T-cell (primary cell): Measurements from ENCODE around the gene NDC1. TPM values are rescaled to one million over a fixed set of nuclear protein-coding genes. Genes with fewer than 3 reads are reported as not detected.

Source experiments
- ATAC-seq, 4 experiments: fragments of 200-7000 bp in 3 of 4; fragments of 150-1000 bp in 1 of 4; cut with Tn5 transposase; replicated peaks in 1 of 4; 1 replicate in 3 of 4; 2 replicates in 1 of 4; pipeline ENCODE4 v1.10.0; 2021; ENCODE audit warnings: moderate library complexity in 3 of 4, mild to moderate bottlenecking in 2 of 4, moderate number of reproducible peaks in 1 of 4
- CTCF ChIA-PET, 2 donors: fragments of 300-600 bp; sonication (Branson Sonifier 250); formaldehyde crosslinking; loops; one replicate each; lab custom pipeline; 2022; ENCODE audit warnings: antibody characterized with exemption in 2 of 2; lab: Charles Lee
- POLR2A ChIA-PET, 2 donors: fragments of 300-600 bp; sonication (Branson Sonifier 250); formaldehyde crosslinking; loops; one replicate each; lab custom pipeline; 2022; ENCODE audit warnings: antibody characterized with exemption in 2 of 2; lab: Charles Lee
- DNase-seq, 35 experiments: peaks; one replicate each; pipeline versions ENCODE4 v3.0.0 to v3.0.0-alpha.2; 2013 to 2023
- H3K27ac ChIP-seq: one replicate; pipeline ENCODE4 v1.5.1; 2013; ENCODE audit warnings: low read length
- H3K27me3 ChIP-seq, 2 experiments: replicated peaks in 1 of 2; 1 replicate in 1 of 2; 2 replicates in 1 of 2; pipeline versions ENCODE4 v1.6.1 to v1.7.0; 2013; ENCODE audit warnings: low read length in 1 of 2, mixed read lengths in 1 of 2; ENCODE audit not compliant: control insufficient read depth in 2 of 2, insufficient read depth in 2 of 2; ENCODE audit errors: extremely low read depth in 1 of 2
- H3K36me3 ChIP-seq, 2 donors: 1 replicate in 1 of 2; 2 replicates in 1 of 2; pipeline versions ENCODE4 v1.6.1 to v1.7.0; 2013; ENCODE audit warnings: low read length in 1 of 2; ENCODE audit not compliant: control insufficient read depth in 2 of 2, insufficient read depth in 1 of 2; ENCODE audit errors: extremely low read depth in 1 of 2
- H3K4me1 ChIP-seq, 2 experiments: 1 replicate in 1 of 2; 2 replicates in 1 of 2; pipeline versions ENCODE4 v1.6.1 to v1.7.0; 2013; ENCODE audit warnings: low read length in 2 of 2, mixed read lengths in 1 of 2; ENCODE audit not compliant: insufficient read depth in 2 of 2, control insufficient read depth in 1 of 2; ENCODE audit errors: extremely low read depth in 1 of 2
- H3K4me3 ChIP-seq, 2 donors: 1 replicate in 1 of 2; 2 replicates in 1 of 2; pipeline versions ENCODE4 v1.5.1 to v1.7.0; 2013; ENCODE audit warnings: mild to moderate bottlenecking in 2 of 2, low read length in 1 of 2, moderate library complexity in 1 of 2; ENCODE audit not compliant: control insufficient read depth in 1 of 2; ENCODE audit errors: extremely low read depth in 1 of 2
- H3K9me3 ChIP-seq: 2 replicates; pipeline ENCODE4 v1.7.0; 2013
- H3K27ac Mint-ChIP-seq, 2 donors: one replicate each; pipeline ENCODE4 v1.8.0; 2020 to 2021; ENCODE audit warnings: mild to moderate bottlenecking in 2 of 2, mixed read lengths in 2 of 2
- H3K27me3 Mint-ChIP-seq, 2 donors: one replicate each; pipeline ENCODE4 v1.8.0; 2021 to 2022; ENCODE audit warnings: mixed read lengths in 2 of 2
- H3K36me3 Mint-ChIP-seq: one replicate; pipeline ENCODE4 v1.8.0; 2021; ENCODE audit warnings: mixed read lengths
- H3K4me1 Mint-ChIP-seq, 3 donors: one replicate each; pipeline ENCODE4 v1.8.0; 2020 to 2022; ENCODE audit warnings: mixed read lengths in 3 of 3, mild to moderate bottlenecking in 1 of 3
- H3K4me3 Mint-ChIP-seq, 3 donors: one replicate each; pipeline ENCODE4 v1.8.0; 2020 to 2022; ENCODE audit warnings: mild to moderate bottlenecking in 3 of 3, mixed read lengths in 3 of 3, moderate library complexity in 3 of 3
- H3K9me3 Mint-ChIP-seq, 3 donors: one replicate each; pipeline ENCODE4 v1.8.0; 2020 to 2022; ENCODE audit warnings: mixed read lengths in 3 of 3
- WGBS: methylation state at CpG from one replicate; pipeline ENCODE4 v1.1.5; 2013; ENCODE audit warnings: missing lambda C conversion rate; ENCODE audit not compliant: insufficient coverage; 5-methylcytosine and 5-hydroxymethylcytosine counted together
- total RNA-seq, 35 experiments: library from RNA in 6 of 35; stranded (reverse) in 6 of 35; fragments of 120-200 nt in 1 of 35; gene quantifications; one replicate each; pipeline versions ENCODE4 v1.2.1 to v1.2.4 and lab custom pipeline; 2013 to 2026

NDC1 gene
- total RNA-seq, 5 donors from 2014 or later (not counting 1 experiment from before 2014, with no cell fraction given), result 5.6 to 13.3 (median 12.2) TPM

DNA sequence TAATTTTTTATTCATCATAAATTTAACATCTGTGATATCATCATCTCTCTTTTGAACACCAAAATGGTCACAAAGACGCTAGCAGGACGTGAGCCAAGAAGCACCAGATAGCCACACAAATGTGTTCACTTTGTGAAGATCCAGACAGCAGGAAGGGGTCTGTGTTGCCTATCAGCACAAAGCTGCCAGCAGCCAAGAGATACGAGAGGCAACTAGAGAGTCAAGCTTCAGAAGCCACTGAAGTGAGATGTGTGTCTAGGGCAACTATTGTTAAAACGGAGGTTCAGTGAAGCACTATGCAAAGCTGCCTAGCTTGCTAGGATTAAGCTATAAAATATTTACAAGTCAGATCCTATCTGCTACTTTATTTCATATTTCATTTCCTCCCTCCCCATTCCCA lies 45.3 kb downstream of the NDC1 start:
- ATAC-seq (no peak), DNase-seq (no peak)
- H3K27ac Mint-ChIP-seq, result no peak overlapping the region
- H3K9me3 Mint-ChIP-seq, result no peaks in the 10 kb centered on the region
- WGBS, result 100% methylated on average over 2 of the region's 4 CpGs
- POLR2A ChIA-PET, result no interaction called here
- CTCF ChIA-PET, result no interaction called here
- no peaks in the 10 kb centered on the region for H3K9me3 ChIP-seq
- peaks cover 46% of the 10 kb centered on the region for H3K36me3 Mint-ChIP-seq
- H3K4me1 ChIP-seq, result no peaks in the 10 kb centered on the region
- H3K4me3 ChIP-seq, result no peak overlapping the region
- no peak overlapping the region for H3K27ac ChIP-seq
- H3K27me3 ChIP-seq, result no peaks in the 10 kb centered on the region
- H3K27me3 Mint-ChIP-seq, result no peaks in the 10 kb centered on the region
- H3K4me3 Mint-ChIP-seq, result no peak overlapping the region
- no peaks in the 10 kb centered on the region for H3K4me1 Mint-ChIP-seq
- H3K36me3 ChIP-seq, result peaks cover 0 to 41% of the 10 kb centered on the region in 2 donors

DNA sequence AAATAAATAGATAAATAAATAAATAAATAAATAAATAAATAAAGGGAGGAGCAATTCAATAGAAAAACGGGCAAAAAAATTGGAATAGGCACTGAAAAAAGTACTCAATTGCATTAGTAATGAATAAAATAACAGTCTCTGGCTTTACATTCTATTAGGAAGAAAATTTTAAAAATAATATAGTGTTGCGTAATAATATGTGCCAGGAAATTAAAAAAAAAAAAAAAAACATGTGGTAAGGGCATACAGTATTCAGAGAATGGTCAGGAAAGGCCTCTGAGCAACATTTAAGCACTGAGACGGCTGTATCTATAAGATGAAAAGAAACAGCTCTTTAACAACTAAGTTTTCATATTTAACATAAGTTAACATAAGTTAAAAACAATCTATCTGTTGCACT lies 50.4 kb downstream of the NDC1 start:
- no peak for DNase-seq
- H3K36me3 Mint-ChIP-seq, result peaks cover 53% of the 10 kb centered on the region
- ChIA-PET CTCF (no interaction called here), POLR2A (no interaction called here)
- Histone ChIP-seq H3K27me3 (no peaks in the 10 kb centered on the region), H3K27ac (no peak overlapping the region), H3K9me3 (no peaks in the 10 kb centered on the region), H3K36me3 (peaks cover 0 to 47% of the 10 kb centered on the region in 2 donors), H3K4me1 (no peaks in the 10 kb centered on the region), H3K4me3 (no peak overlapping the region)
- no peak overlapping the region for H3K4me3 Mint-ChIP-seq
- H3K9me3 Mint-ChIP-seq, result no peaks in the 10 kb centered on the region
- WGBS, result no CpG with 5 or more reads among the region's 3 CpGs
- ATAC-seq, result no peak
- no peaks in the 10 kb centered on the region for H3K27me3 Mint-ChIP-seq
- H3K4me1 Mint-ChIP-seq, result no peaks in the 10 kb centered on the region
- H3K27ac Mint-ChIP-seq, result no peak overlapping the region

DNA sequence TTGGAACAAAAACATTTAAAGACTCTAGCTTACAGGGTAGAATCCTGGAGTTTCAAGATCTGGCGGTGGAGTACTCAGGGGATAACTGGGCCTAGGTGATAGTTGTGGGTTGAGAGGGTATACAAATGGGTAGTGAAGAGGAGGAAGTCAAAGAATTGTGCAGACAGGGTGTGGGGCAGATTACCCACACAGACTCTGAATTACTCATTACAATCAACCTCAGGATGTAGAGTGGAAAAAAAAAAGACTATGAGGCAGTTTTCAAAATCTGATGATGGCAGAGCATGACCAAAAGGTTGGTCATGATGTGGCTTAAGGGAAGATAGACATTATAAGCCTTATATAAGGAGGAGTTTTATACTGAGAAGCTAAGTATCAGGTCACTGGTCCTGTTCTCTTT lies 55.0 kb downstream of the NDC1 start:
- H3K9me3 ChIP-seq, result no peaks in the 10 kb centered on the region
- Mint-ChIP-seq H3K4me1 (no peaks in the 10 kb centered on the region), H3K27ac (no peak overlapping the region), H3K4me3 (no peak overlapping the region), H3K36me3 (peaks cover 59% of the 10 kb centered on the region), H3K27me3 (no peaks in the 10 kb centered on the region), H3K9me3 (no peaks in the 10 kb centered on the region)
- no peak overlapping the region for H3K27ac ChIP-seq
- H3K4me1 ChIP-seq, result no peaks in the 10 kb centered on the region
- POLR2A ChIA-PET, result no interaction called here
- WGBS, result no CpG with 5 or more reads among the region's 1 CpG
- ATAC-seq (no peak), DNase-seq (no peak)
- H3K36me3 ChIP-seq, result peaks cover 0 to 44% of the 10 kb centered on the region in 2 donors
- H3K4me3 ChIP-seq, result no peak overlapping the region
- no peaks in the 10 kb centered on the region for H3K27me3 ChIP-seq
- CTCF ChIA-PET, result no interaction called here

DNA sequence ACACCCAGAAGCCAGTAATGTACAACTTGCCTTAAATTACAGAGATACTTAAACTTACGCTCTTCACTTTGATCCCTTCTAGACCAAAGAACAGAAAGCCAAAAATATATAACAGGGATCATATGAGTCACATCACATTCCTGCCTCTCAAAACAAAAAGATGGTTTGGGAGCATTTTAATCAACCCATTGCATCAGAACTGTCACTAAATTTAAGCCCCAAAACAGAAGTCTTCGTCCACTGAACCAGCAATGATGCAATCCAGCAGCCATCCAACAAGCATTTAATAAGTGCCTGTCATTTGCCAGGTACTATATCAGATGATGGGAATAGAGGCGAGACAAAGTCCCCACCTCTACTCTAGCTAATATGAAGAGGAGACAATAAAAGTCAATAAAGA lies 56.4 kb downstream of the NDC1 start:
- ATAC-seq, result no peak
- Histone ChIP-seq H3K9me3 (no peaks in the 10 kb centered on the region), H3K4me3 (no peak overlapping the region), H3K36me3 (peaks cover 0 to 42% of the 10 kb centered on the region in 2 donors), H3K27ac (no peak overlapping the region), H3K4me1 (no peaks in the 10 kb centered on the region), H3K27me3 (no peaks in the 10 kb centered on the region)
- 100% methylated on average over 1 of the region's 3 CpGs for WGBS
- no peak for DNase-seq
- Mint-ChIP-seq H3K27ac (no peak overlapping the region), H3K36me3 (peaks cover 63% of the 10 kb centered on the region), H3K4me3 (no peak overlapping the region), H3K27me3 (no peaks in the 10 kb centered on the region), H3K9me3 (no peaks in the 10 kb centered on the region), H3K4me1 (no peaks in the 10 kb centered on the region)
- ChIA-PET POLR2A (no interaction called here), CTCF (no interaction called here)

DNA sequence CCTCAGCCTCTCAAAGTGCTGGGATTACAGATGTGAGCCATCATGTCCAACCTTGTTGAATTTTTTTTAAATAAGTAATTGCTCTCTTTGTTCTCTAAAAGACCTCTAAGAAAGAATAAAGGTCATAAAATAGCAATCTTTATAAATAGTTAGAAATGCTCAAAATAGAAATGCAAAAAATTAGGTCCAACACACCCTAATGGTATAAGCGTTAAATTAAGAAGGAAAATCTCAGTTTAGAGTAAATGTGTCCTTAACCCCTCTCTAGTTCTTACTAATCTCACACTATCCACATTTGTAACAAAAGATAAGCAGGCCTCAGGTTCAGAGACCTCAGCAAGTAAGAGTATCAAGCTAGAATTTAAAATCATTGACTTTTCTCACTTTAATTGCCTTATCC lies 60.8 kb downstream of the NDC1 start:
- POLR2A ChIA-PET, result no interaction called here
- Histone ChIP-seq H3K27me3 (no peaks in the 10 kb centered on the region), H3K4me3 (no peak overlapping the region), H3K27ac (no peak overlapping the region), H3K4me1 (no peaks in the 10 kb centered on the region), H3K36me3 (peaks cover 0 to 30% of the 10 kb centered on the region in 2 donors), H3K9me3 (no peaks in the 10 kb centered on the region)
- H3K36me3 Mint-ChIP-seq, result peaks cover 46% of the 10 kb centered on the region
- H3K4me1 Mint-ChIP-seq, result no peaks in the 10 kb centered on the region
- CTCF ChIA-PET, result no interaction called here
- H3K27me3 Mint-ChIP-seq, result no peaks in the 10 kb centered on the region
- WGBS, result no CpG with 5 or more reads among the region's 1 CpG
- ATAC-seq, result no peak
- no peaks in the 10 kb centered on the region for H3K9me3 Mint-ChIP-seq
- no peak for DNase-seq
- no peak overlapping the region for H3K27ac Mint-ChIP-seq
- no peak overlapping the region for H3K4me3 Mint-ChIP-seq

DNA sequence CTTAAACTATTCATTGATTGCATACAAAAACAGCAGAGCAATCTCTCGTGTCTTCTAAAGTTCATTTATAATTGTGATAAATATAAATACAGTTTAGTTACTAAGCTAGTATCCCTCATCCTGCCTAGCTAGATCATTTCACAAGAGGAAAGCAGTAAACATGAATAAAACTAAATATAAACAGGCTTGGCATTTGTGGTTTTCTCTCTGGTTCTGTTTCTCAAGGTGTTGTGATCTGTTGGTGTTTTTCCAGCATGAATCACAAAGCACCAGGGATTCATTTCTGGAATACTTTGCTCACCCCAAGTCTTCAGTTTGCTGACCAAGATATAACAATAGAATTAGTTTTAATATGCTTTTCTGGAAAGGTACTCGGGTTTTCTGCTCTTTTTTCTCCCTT lies 66.4 kb downstream of the NDC1 start:
- no peak for DNase-seq
- no peak for ATAC-seq
- no CpG with 5 or more reads among the region's 2 CpGs for WGBS
- Histone ChIP-seq H3K4me1 (no peaks in the 10 kb centered on the region), H3K27ac (no peak overlapping the region), H3K9me3 (no peaks in the 10 kb centered on the region), H3K27me3 (no peaks in the 10 kb centered on the region), H3K36me3 (peaks cover 0 to 9% of the 10 kb centered on the region in 2 donors), H3K4me3 (no peak overlapping the region)
- no peak overlapping the region for H3K4me3 Mint-ChIP-seq
- H3K4me1 Mint-ChIP-seq, result peaks cover 0 to 10% (median 8%) of the 10 kb centered on the region in 3 donors
- H3K9me3 Mint-ChIP-seq, result no peaks in the 10 kb centered on the region
- no peak overlapping the region for H3K27ac Mint-ChIP-seq
- ChIA-PET POLR2A (no interaction called here), CTCF (no interaction called here)
- H3K27me3 Mint-ChIP-seq, result no peaks in the 10 kb centered on the region
- peaks cover 49% of the 10 kb centered on the region for H3K36me3 Mint-ChIP-seq

DNA sequence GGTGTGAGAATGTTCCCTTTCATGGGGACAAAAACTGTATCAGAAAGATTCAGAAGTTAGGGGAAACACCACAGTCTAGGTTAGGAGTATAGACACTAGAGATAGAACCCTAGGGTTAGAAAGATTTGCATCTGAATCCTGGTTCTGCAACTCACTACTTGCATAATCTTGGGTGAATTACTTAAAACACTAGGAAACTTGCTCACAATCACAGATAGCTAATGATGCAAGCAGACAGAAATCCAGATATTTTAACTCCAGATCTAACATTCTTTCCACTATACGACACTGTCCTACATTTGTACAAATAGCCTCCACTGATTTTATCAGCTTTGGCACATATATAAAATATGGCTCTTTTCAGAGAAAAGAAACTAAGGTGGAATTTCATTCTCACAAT lies 68.3 kb downstream of the NDC1 start:
- Mint-ChIP-seq H3K9me3 (no peaks in the 10 kb centered on the region), H3K36me3 (peaks cover 61% of the 10 kb centered on the region), H3K4me1 (peaks cover 0 to 20% (median 13%) of the 10 kb centered on the region in 3 donors), H3K27me3 (no peaks in the 10 kb centered on the region), H3K4me3 (no peak overlapping the region), H3K27ac (no peak overlapping the region)
- DNase-seq, result no peak
- no peaks in the 10 kb centered on the region for H3K9me3 ChIP-seq
- H3K36me3 ChIP-seq, result peaks cover 0 to 9% of the 10 kb centered on the region in 2 donors
- H3K4me3 ChIP-seq, result no peak overlapping the region
- H3K4me1 ChIP-seq, result no peaks in the 10 kb centered on the region
- POLR2A ChIA-PET, result no interaction called here
- no CpG with 5 or more reads among the region's 1 CpG for whole genome bisulfite sequencing
- H3K27me3 ChIP-seq, result no peaks in the 10 kb centered on the region
- CTCF ChIA-PET, result no interaction called here
- ATAC-seq, result no peak
- no peak overlapping the region for H3K27ac ChIP-seq
